Activated CD4-positive, alpha-beta T cell treated with anti-CD3 and anti-CD28 coated beads, Interleukin-2, amount 50 U/mL, for 4 hours (primary cell): ENCODE measurements around the gene PIGQ.

Source experiments
- DNase-seq, 2 experiments: peaks; one replicate each; pipeline ENCODE4 v3.0.0-alpha.2; 2020

PIGQ gene

GRCh38 chr16:572865-573650 is 3.3 kb downstream of the PIGQ start:
- DNase-seq, result no peak

- no peak for DNase-seq
These were observed 4.4 kb downstream of the PIGQ start for GRCh38 chr16:574021-574760.

- DNase-seq, result no peak
These were observed 5.8 kb downstream of the PIGQ start for GRCh38 chr16:575354-576196.

- no peak for DNase-seq
These were observed 6.5 kb downstream of the PIGQ start for GRCh38 chr16:576197-576822.

- DNase-seq, result no peak
These were observed 7.0 kb downstream of the PIGQ start for GRCh38 chr16:576823-577201.

GRCh38 chr16:577796-578195 is 8.0 kb downstream of the PIGQ start:
- DNase-seq, result no peak

- DNase-seq, result no peak
These were observed 8.6 kb downstream of the PIGQ start for GRCh38 chr16:578232-578869.

GRCh38 chr16:578870-579405 is 9.2 kb downstream of the PIGQ start:
- peak; percentile 55 to 62 for DNase-seq

- no peak for DNase-seq
These were observed 10.6 kb downstream of the PIGQ start for GRCh38 chr16:580141-580945.

GRCh38 chr16:580946-581498 is 11.3 kb downstream of the PIGQ start:
- no peak for DNase-seq

GRCh38 chr16:582218-582613 is 12.4 kb downstream of the PIGQ start:
- DNase-seq, result no peak

- no peak for DNase-seq
These were observed 13.0 kb downstream of the PIGQ start for GRCh38 chr16:582614-583331.

- no peak for DNase-seq
These were observed 13.7 kb downstream of the PIGQ start for GRCh38 chr16:583470-583814.

- DNase-seq, result no peak
These were observed 14.2 kb downstream of the PIGQ start for GRCh38 chr16:583815-584591.

- no peak for DNase-seq
These were observed 15.6 kb downstream of the PIGQ start for GRCh38 chr16:585351-585750.

GRCh38 chr16:586047-586644 is 16.4 kb downstream of the PIGQ start:
- no peak for DNase-seq

GRCh38 chr16:586645-587590 is 17.1 kb downstream of the PIGQ start:
- DNase-seq, result no peak

GRCh38 chr16:588639-588888 is 18.8 kb downstream of the PIGQ start:
- DNase-seq, result peak; percentile 60 to 63
